ENCODE data around the gene NABP1.

GRCh38 chr2:191693166-191693565 lies 15.2 kb downstream of the NABP1 start:
- TF ChIP-seq CTCF (IDR thresholded peaks at IDR 0.05; ENCODE audit: poor library complexity) (no peak), EZH2phosphoT487 (IDR thresholded peaks at IDR 0.05; ENCODE audit: low read depth, severe bottlenecking, unreplicated experiment) (no peak), EZH2 (IDR thresholded peaks at IDR 0.05; ENCODE audit: borderline replicate concordance) (no peak)
